WERI-Rb-1 (cell line): Measurements from ENCODE around the gene NR3C2.

Experiments
- DNase-seq: peaks from one replicate; pipeline ENCODE4 v3.0.0-alpha.2; 2020
- H3K27ac ChIP-seq: fragments of 250-450 bp; sonication (Bioruptor Pico); 2 replicates; pipeline ENCODE4 v1.5.1; 2020; ENCODE audit warnings: mild to moderate bottlenecking, moderate library complexity
- H3K27me3 ChIP-seq: fragments of 250-450 bp; sonication (Bioruptor Pico); 2 replicates; pipeline ENCODE4 v1.5.1; 2021; ENCODE audit warnings: mild to moderate bottlenecking, low read depth, moderate library complexity; ENCODE audit not compliant: insufficient read depth, severe bottlenecking
- H3K36me3 ChIP-seq: fragments of 250-450 bp; sonication (Bioruptor Pico); 2 replicates; pipeline ENCODE4 v1.5.1; 2020; ENCODE audit warnings: mild to moderate bottlenecking, moderate library complexity
- H3K4me3 ChIP-seq: 2 replicates; pipeline ENCODE4 v1.5.1; 2011; ENCODE audit warnings: low read depth, mild to moderate bottlenecking, control low read depth, low read length
- H3K9me3 ChIP-seq: fragments of 250-450 bp; sonication (Bioruptor Pico); 2 replicates; pipeline ENCODE4 v1.5.1; 2021; ENCODE audit warnings: mild to moderate bottlenecking, moderate library complexity; ENCODE audit not compliant: severe bottlenecking
- TF ChIP-seq, protein P1 (sequence below): IDR thresholded peaks from 2 replicates; pipeline ENCODE4 v1.5.1; 2011; ENCODE audit warnings: low read depth, mild to moderate bottlenecking, control low read depth, inconsistent platforms, low read length

NR3C2 gene

DNA sequence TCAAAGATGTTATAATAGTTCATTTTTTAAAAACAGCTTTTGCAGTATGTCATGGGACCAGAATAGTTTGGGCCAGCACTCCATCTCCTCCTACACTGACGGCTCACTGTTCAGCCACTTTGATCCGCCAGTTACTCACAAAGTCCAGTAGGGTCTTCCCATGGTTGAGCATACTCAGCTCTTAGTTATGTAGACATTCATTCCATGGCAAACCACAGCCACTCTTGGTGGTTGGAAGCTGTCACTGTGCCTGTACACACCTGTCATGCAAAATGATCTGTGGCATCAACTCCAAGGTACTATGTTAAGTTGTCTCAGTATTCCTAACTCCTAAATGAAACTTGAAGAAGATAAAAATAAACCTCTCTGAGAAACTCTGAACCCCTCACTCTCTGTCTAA lies 127.2 kb downstream of the NR3C2 start:
- TF ChIP-seq, protein P1, sequence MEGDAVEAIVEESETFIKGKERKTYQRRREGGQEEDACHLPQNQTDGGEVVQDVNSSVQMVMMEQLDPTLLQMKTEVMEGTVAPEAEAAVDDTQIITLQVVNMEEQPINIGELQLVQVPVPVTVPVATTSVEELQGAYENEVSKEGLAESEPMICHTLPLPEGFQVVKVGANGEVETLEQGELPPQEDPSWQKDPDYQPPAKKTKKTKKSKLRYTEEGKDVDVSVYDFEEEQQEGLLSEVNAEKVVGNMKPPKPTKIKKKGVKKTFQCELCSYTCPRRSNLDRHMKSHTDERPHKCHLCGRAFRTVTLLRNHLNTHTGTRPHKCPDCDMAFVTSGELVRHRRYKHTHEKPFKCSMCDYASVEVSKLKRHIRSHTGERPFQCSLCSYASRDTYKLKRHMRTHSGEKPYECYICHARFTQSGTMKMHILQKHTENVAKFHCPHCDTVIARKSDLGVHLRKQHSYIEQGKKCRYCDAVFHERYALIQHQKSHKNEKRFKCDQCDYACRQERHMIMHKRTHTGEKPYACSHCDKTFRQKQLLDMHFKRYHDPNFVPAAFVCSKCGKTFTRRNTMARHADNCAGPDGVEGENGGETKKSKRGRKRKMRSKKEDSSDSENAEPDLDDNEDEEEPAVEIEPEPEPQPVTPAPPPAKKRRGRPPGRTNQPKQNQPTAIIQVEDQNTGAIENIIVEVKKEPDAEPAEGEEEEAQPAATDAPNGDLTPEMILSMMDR: no peak
- Histone ChIP-seq H3K27me3 (no peaks in the 10 kb centered on the region), H3K9me3 (no peaks in the 10 kb centered on the region), H3K4me3 (no peak overlapping the region), H3K36me3 (no peaks in the 10 kb centered on the region), H3K27ac (no peak overlapping the region)
- no peak for DNase-seq

DNA sequence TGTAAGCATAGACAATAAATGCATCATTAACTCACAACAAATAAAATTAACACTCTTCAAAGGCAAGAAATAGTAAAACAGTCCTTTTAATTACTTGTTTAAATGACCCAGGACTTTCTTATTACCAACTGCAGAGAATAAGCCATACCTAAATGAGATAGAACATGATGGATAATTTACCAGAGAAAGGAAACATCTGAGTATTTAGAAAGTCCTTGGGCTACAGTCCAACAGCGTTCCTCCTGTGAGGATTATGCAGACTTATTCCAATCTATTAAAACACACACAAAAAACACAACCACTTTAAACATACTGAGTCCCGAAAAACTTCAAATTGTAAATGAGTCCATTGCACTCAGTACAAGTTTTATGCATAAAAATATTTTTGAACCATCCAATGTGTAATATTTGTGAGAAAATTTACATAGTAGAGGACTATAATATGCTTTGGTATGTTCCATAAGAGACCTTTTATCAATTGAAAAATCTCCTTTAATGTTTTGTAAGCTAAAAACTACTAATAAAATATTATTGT lies 129.2 kb downstream of the NR3C2 start:
- no peak for DNase-seq
- Histone ChIP-seq H3K36me3 (no peaks in the 10 kb centered on the region), H3K27ac (no peak overlapping the region), H3K4me3 (no peak overlapping the region), H3K27me3 (no peaks in the 10 kb centered on the region), H3K9me3 (no peaks in the 10 kb centered on the region)
- TF ChIP-seq, protein P1: no peak

GRCh38 chr4:148311526-148311925 lies 130.7 kb downstream of the NR3C2 start:
- no peak overlapping the region for H3K27ac ChIP-seq
- TF ChIP-seq, protein P1: no peak
- DNase-seq: no peak

DNA sequence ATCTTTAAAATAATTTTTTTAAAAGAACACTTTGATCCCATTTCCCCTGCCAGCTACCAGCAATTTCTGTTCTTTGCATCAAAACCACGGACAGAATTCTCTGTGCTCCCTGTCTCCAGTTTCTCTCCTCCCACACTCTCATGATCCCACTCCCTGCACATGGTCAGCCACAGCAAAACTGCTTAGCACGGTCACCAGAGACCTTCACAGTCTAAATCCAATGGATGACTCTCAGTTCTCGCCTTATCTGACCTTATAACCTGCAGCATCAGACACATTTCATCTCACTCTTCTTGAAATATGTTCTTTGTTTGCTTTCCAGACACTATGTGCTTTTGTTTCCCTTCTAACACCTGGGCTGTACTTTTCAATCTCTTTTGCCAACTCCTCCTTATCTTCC lies 131.5 kb downstream of the NR3C2 start:
- Histone ChIP-seq H3K9me3 (no peaks in the 10 kb centered on the region), H3K27me3 (no peaks in the 10 kb centered on the region), H3K4me3 (no peak overlapping the region), H3K27ac (no peak overlapping the region), H3K36me3 (no peaks in the 10 kb centered on the region)
- DNase-seq: no peak
- TF ChIP-seq, protein P1: no peak

More at GRCh38 chr4:148311526-148311925, 130.7 kb downstream of the NR3C2 start:
- Histone ChIP-seq H3K9me3 (no peaks in the 10 kb centered on the region), H3K4me3 (no peak overlapping the region), H3K27me3 (no peaks in the 10 kb centered on the region), H3K36me3 (no peaks in the 10 kb centered on the region)

GRCh38 chr4:148305751-148306150 lies 136.5 kb downstream of the NR3C2 start:
- no peak for DNase-seq
- H3K36me3 ChIP-seq: no peaks in the 10 kb centered on the region
- TF ChIP-seq, protein P1: no peak

GRCh38 chr4:148302416-148302815 lies 139.8 kb downstream of the NR3C2 start:
- DNase-seq: no peak
- Histone ChIP-seq H3K36me3 (no peaks in the 10 kb centered on the region), H3K9me3 (peaks cover 12% of the 10 kb centered on the region), H3K4me3 (no peak overlapping the region), H3K27me3 (no peaks in the 10 kb centered on the region), H3K27ac (no peak overlapping the region)
- TF ChIP-seq, protein P1: no peak

More at GRCh38 chr4:148305751-148306150, 136.5 kb downstream of the NR3C2 start:
- Histone ChIP-seq H3K4me3 (no peak overlapping the region), H3K27ac (no peak overlapping the region), H3K27me3 (no peaks in the 10 kb centered on the region), H3K9me3 (peaks cover 4% of the 10 kb centered on the region)
